ENCODE measurements around the gene PRR12.
"Not testable (repeated sequence)": the region's sequence is repeated elsewhere in the genome, so short reads cannot be mapped to it uniquely, and the experiment has no call there.

The PRR12 gene

DNA sequence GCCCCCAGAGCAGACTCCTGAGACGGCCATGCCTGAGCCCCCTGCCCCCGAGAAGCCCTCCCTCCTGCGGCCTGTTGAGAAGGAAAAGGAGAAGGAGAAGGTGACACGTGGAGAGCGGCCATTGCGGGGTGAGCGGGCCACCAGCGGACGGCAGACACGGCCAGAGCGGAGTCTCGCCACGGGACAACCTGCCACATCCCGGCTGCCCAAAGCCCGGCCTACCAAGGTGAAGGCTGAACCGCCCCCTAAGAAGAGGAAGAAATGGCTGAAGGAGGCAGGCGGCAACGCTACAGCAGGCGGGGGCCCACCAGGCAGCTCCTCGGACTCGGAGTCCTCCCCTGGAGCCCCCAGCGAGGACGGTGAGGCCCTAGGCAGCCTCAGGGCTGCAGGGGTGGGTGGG is 24.9 kb downstream of the PRR12 start:
- no peak overlapping the region for H3K27ac ChIP-seq
- no peak overlapping the region for H3K9ac ChIP-seq (ENCODE audit: insufficient read length)
- no peak for DNase-seq (ENCODE audit: low read depth, low spot score)
- TF ChIP-seq EZH2 (IDR thresholded peaks at IDR 0.05) (no peak), POLR2AphosphoS5 (IDR thresholded peaks at IDR 0.05; ENCODE audit: borderline replicate concordance, low read depth, low read length) (no peak), FOXP2 (optimal IDR thresholded peaks at IDR 0.05; ENCODE audit: control extremely low read depth, extremely low read length, insufficient read depth) (no peak)
- H3K36me3 ChIP-seq (ENCODE audit: insufficient read depth, low read length), result peaks cover 68% of the 10 kb centered on the region
- H3K9me3 ChIP-seq (ENCODE audit: low read depth, low read length), result no peaks in the 10 kb centered on the region
- H3K4me3 ChIP-seq, result no peak overlapping the region

DNA sequence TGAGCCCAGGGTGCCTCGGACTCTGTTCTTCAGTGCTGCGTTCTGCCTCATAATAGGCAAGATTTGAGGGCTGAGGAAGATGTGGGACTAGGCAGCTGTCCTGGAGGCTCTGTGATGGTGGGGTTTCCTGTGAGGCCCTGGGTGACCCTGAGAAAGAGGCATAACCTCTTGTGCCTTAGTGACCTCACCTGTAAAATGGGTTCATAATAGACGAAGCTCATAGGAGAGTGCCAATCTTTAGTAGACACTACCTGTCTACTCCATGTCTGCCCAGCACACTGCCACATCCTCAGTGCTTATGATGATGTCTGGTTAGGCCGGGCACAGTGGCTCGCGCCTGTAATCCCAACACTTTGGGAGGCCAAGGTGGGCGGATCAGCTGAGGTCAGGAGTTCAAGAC is 25.6 kb downstream of the PRR12 start:
- Histone ChIP-seq H3K9me3 (ENCODE audit: low read depth, low read length) (no peaks in the 10 kb centered on the region), H3K9ac (ENCODE audit: insufficient read length) (no peak overlapping the region), H3K36me3 (ENCODE audit: insufficient read depth, low read length) (peaks cover 71% of the 10 kb centered on the region), H3K4me3 (no peak overlapping the region), H3K27ac (no peak overlapping the region)
- TF ChIP-seq FOXP2 (optimal IDR thresholded peaks at IDR 0.05; ENCODE audit: control extremely low read depth, extremely low read length, insufficient read depth) (no peak), POLR2AphosphoS5 (IDR thresholded peaks at IDR 0.05; ENCODE audit: borderline replicate concordance, low read depth, low read length) (no peak), EZH2 (IDR thresholded peaks at IDR 0.05) (no peak)
- no peak for DNase-seq (ENCODE audit: low read depth, low spot score)

DNA sequence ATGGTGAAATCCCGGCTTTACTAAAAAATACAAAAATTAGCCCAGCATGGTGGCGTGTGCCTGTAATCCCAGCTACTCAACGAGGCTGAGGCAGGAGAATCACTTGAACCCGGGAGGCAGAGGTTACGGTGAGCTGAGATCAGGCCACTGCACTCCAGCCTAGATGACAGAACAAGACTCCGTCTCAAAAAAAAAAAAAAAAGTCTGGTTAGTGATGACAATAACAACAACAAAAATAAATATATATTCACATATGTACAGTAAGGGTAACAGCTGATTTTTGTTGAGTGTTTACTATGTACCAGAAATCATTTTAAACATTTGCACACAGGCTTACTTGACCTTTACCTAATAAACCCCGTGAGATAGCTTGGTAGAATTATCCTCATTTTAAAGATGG is 26.0 kb downstream of the PRR12 start:
- no peak overlapping the region for H3K27ac ChIP-seq
- H3K9ac ChIP-seq (ENCODE audit: insufficient read length), result no peak overlapping the region
- peaks cover 75% of the 10 kb centered on the region for H3K36me3 ChIP-seq (ENCODE audit: insufficient read depth, low read length)
- H3K4me3 ChIP-seq, result no peak overlapping the region
- TF ChIP-seq POLR2AphosphoS5 (IDR thresholded peaks at IDR 0.05; ENCODE audit: borderline replicate concordance, low read depth, low read length), result no peak
- H3K9me3 ChIP-seq (ENCODE audit: low read depth, low read length), result no peaks in the 10 kb centered on the region
- no peak for DNase-seq (ENCODE audit: low read depth, low spot score)

DNA sequence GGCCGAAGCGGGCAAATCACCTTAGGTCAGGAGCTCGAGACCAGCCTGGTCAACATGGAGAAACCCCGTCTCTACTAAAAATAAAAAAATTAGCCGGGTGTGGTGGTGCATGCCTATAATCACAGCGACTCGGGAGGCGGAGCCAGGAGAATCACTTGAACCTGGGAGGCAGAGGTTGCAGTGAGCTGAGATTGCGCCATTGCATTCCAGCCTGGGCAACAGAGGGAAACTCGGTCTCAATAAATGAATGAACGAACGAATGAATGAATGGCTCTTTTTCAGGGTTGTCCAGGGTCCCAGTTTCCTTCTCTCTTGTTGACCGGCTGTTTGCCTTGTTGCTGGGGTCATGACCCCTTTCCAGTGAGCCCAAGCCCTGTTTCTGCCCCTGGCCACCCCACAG is 26.9 kb downstream of the PRR12 start:
- not testable (repeated sequence) for H3K9me3 ChIP-seq (ENCODE audit: low read depth, low read length); H3K9ac ChIP-seq (ENCODE audit: insufficient read length); H3K4me3 ChIP-seq; DNase-seq (ENCODE audit: low read depth, low spot score); H3K27ac ChIP-seq
- peaks cover 74% of the 10 kb centered on the region for H3K36me3 ChIP-seq (ENCODE audit: insufficient read depth, low read length)

DNA sequence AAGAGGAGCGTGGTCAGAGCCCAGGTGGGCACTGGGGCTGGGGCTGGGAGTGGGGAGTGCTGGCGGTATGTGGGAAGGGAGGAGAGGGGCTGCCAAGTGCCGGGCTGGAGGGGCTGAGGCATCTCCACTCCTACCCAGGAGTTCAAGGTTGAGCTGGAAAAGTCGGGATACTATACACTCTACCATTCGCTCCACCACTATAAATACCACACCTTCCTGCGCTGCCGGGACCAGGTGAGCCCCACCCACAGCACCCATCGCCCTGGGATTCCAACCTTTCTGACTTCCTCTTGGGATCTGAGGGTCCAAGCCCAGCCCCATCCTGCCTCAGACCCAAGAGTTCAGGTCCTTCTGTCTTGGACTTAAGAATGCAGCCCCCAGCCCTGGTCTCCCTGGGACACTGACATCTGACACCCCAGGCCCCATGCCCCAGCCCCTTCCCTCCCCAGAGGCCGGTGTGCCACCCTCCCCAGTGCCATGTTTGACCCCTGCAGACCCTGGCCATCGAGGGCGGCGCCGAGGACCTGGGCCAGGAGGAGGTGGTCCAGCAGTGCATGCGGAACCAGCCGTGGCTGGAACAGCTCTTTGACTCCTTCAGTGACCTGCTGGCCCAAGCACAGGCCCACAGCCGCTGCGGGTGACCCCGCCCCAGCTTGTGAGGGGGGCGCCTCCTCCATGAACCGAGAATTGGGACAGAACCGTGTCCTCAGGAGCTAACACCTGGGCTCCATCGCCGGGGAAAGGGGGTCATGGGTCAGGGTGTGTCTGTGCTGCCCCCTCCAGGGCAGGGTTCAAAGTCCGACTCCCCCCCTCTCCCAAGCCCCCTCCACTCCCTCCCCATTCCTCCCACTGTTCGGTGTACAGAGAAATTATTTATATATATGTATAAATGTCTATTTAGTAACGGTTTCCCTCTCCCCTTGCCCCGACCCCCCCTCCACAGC is 34.3 kb downstream of the PRR12 start:
- no peak for TF ChIP-seq EZH2 (IDR thresholded peaks at IDR 0.05)

DNA sequence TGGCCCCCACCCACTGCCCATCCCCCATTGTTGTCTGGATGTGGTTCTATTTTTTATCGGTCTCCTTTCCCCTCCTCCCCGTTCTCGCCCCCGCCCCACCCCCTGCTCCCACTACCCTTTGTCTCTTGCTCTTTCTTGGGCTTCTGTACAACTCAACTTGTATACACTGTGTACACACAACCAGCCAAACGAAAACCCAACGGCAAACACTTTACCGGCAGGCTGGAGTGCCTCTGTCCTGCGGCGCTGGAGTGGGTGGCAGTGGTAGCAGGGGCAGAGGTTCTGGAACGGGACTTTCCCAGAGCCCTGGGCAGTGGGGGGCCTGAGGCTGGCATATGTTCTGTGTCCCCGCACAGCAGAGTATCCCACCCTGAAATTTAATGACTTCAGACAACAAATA is 35.2 kb downstream of the PRR12 start:
- Histone ChIP-seq H3K9ac (ENCODE audit: insufficient read length) (no peak overlapping the region), H3K4me3 (no peak overlapping the region), H3K36me3 (ENCODE audit: insufficient read depth, low read length) (peaks cover 30% of the 10 kb centered on the region; the same call in 1 of the 2 replicates), H3K27ac (no peak overlapping the region), H3K9me3 (ENCODE audit: low read depth, low read length) (no peaks in the 10 kb centered on the region)
- TF ChIP-seq POLR2AphosphoS5 (IDR thresholded peaks at IDR 0.05; ENCODE audit: borderline replicate concordance, low read depth, low read length) (no peak), EZH2 (IDR thresholded peaks at IDR 0.05) (no peak), FOXP2 (optimal IDR thresholded peaks at IDR 0.05; ENCODE audit: control extremely low read depth, extremely low read length, insufficient read depth) (no peak)
- no peak for DNase-seq (ENCODE audit: low read depth, low spot score)

More for the DNA sequence above, 34.3 kb downstream of the PRR12 start:
- peaks cover 32% of the 10 kb centered on the region; the same call in 1 of the 2 replicates for H3K36me3 ChIP-seq (ENCODE audit: insufficient read depth, low read length)
- no peaks in the 10 kb centered on the region for H3K9me3 ChIP-seq (ENCODE audit: low read depth, low read length)
- no peak overlapping the region for H3K9ac ChIP-seq (ENCODE audit: insufficient read length)
- no peak overlapping the region for H3K4me3 ChIP-seq
- no peak for DNase-seq (ENCODE audit: low read depth, low spot score)
- H3K27ac ChIP-seq, result no peak overlapping the region

DNA sequence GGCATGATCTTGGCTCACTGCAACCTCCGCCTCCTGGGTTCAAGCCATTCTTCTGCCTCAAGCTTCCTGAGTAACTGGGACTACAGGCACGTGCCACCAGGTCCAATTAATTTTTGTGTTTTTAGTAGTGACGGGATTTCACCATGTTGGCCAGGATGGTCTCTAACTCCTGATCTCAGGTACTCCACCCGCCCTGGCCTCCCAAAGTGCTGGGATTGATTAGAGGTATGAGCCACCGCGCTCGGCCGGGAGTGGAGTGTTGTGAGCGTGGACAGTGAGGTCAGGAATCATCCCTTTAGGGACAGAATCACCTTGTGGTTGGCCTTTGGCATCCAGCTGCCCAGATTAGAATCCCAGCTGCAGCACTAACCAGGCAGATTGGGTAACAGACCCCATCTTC is 38.7 kb downstream of the PRR12 start:
- no peak overlapping the region for H3K9ac ChIP-seq (ENCODE audit: insufficient read length)
- peaks cover 19% of the 10 kb centered on the region; the same call in 1 of the 2 replicates for H3K36me3 ChIP-seq (ENCODE audit: insufficient read depth, low read length)
- no peak overlapping the region for H3K4me3 ChIP-seq
- no peak overlapping the region for H3K27ac ChIP-seq
- H3K9me3 ChIP-seq (ENCODE audit: low read depth, low read length), result no peaks in the 10 kb centered on the region
- TF ChIP-seq FOXP2 (optimal IDR thresholded peaks at IDR 0.05; ENCODE audit: control extremely low read depth, extremely low read length, insufficient read depth), result no peak
- no peak for TF ChIP-seq POLR2AphosphoS5 (IDR thresholded peaks at IDR 0.05; ENCODE audit: borderline replicate concordance, low read depth, low read length)
- TF ChIP-seq EZH2 (IDR thresholded peaks at IDR 0.05), result no peak
- DNase-seq (ENCODE audit: low read depth, low spot score), result no peak

DNA sequence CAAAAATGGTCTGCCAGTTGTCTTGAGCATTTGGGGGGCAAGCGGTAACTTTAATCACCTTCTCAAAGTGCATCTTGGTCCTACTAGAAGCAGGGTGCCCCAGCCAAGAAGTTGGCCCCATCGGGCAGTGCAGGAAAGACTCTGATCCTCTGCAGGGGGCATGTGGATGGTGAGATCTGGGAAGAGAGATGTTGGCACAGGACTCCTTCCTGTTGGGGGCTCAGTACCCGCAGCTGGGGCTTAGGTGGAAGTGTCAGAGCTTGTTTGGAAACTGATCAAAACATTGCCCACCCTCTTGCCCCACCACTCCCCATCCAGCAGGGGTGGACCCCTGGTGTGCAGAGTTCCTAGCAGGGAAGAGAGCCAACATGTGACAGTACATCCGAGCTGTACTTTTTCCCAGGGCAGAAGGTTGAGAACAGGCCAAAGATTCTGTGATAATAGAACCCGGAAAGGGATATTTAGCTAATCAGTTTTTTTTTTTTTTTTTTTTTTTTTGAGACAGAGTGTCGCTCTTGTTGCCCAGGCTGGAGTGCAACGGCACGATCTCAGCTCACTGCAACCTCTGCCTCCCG is 40.1 kb downstream of the PRR12 start:
- TF ChIP-seq FOXP2 (optimal IDR thresholded peaks at IDR 0.05; ENCODE audit: control extremely low read depth, extremely low read length, insufficient read depth), result no peak
- peak; percentile 16; the same call in 1 of the 2 replicates for TF ChIP-seq POLR2AphosphoS5 (IDR thresholded peaks at IDR 0.05; ENCODE audit: borderline replicate concordance, low read depth, low read length)
- no peak overlapping the region for H3K4me3 ChIP-seq
- H3K27ac ChIP-seq, result peak overlapping the region; percentile 67
- no peak overlapping the region for H3K9ac ChIP-seq (ENCODE audit: insufficient read length)
- DNase-seq (ENCODE audit: low read depth, low spot score), result no peak
- peaks cover 10% of the 10 kb centered on the region; the same call in 1 of the 2 replicates for H3K36me3 ChIP-seq (ENCODE audit: insufficient read depth, low read length)
- no peaks in the 10 kb centered on the region for H3K9me3 ChIP-seq (ENCODE audit: low read depth, low read length)
